ENCODE measurements around the gene NPFFR1. TPM values are rescaled to one million over a fixed set of nuclear protein-coding genes. Genes with fewer than 3 reads are reported as not detected.

NPFFR1 gene
- total RNA-seq, 1 donor from 2014 or later = not detected

DNA sequence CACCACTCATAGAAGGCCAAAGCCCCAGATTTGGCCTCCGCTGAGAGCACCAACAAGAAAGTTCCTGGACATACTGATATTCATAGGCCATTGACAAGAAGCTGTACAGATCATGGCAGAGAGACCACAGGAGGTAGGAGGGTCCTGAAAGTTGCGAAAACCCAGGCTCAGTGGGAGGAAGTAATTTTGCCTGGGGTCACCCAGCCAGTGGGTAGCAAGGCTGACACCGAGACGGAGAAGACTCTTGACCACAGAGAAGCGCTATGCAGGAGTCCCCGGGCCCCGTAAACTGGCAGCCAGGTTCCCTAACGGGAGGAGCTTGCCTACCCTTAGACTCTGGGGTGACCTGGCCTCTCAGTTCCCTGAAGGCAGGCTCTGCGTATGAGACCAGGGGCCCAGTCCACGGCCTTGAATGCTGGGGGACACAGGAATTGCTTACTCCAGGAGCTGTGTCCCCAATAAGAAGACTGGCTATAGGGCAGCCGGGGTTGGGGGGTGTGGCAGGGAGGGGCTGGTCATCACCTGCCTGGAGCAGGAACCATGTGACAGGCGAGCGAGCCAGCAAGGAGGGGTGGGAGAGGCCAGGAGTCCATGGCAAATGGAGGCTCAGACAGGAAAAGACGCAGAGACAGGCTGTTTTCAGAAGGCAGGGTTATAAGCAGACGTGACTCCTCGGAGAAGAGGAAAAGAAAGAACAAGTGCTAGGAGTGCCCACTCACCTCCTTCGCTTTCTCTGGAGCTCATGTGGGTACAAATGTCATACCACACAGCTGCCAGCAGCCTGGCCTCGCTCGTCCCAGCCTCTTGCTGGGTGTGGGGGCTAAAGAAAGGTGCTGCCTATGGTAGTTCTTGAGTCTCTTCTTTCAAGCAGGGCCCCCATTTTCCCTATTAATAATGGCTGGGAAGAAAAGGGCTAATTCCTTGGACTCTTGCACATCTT, 24.6 kb upstream of the NPFFR1 start:
- Histone ChIP-seq H3K79me2 (ENCODE audit: low read depth) (no peaks in the 10 kb centered on the region), H3K36me3 (no peaks in the 10 kb centered on the region), H3K4me3 (no peak overlapping the region), H3K9ac (no peak overlapping the region), H4K20me1 (ENCODE audit: low read depth) (no peaks in the 10 kb centered on the region), H3K4me1 (no peaks in the 10 kb centered on the region), H3K27me3 (no peaks in the 10 kb centered on the region), H3K4me2 (no peak overlapping the region), H3K9me3 (ENCODE audit: low read depth) (no peaks in the 10 kb centered on the region), H2AFZ (replicated peaks) (no peak overlapping the region), H3F3A (ENCODE audit: low read depth) (no peaks in the 10 kb centered on the region), H3K27ac (no peak overlapping the region)
- Mint-ChIP-seq H3K4me3 (no peak overlapping the region), H3K9me3 (no peaks in the 10 kb centered on the region), H3K27me3 (ENCODE audit: insufficient read depth, low read depth) (no peaks in the 10 kb centered on the region), H3K4me1 (no peaks in the 10 kb centered on the region), H3K36me3 (peaks cover 2% of the 10 kb centered on the region), H3K27ac (no peak overlapping the region)
- no peak for TF ChIP-seq EZH2phosphoT487 (IDR thresholded peaks at IDR 0.05)
- TF ChIP-seq, protein P1, sequence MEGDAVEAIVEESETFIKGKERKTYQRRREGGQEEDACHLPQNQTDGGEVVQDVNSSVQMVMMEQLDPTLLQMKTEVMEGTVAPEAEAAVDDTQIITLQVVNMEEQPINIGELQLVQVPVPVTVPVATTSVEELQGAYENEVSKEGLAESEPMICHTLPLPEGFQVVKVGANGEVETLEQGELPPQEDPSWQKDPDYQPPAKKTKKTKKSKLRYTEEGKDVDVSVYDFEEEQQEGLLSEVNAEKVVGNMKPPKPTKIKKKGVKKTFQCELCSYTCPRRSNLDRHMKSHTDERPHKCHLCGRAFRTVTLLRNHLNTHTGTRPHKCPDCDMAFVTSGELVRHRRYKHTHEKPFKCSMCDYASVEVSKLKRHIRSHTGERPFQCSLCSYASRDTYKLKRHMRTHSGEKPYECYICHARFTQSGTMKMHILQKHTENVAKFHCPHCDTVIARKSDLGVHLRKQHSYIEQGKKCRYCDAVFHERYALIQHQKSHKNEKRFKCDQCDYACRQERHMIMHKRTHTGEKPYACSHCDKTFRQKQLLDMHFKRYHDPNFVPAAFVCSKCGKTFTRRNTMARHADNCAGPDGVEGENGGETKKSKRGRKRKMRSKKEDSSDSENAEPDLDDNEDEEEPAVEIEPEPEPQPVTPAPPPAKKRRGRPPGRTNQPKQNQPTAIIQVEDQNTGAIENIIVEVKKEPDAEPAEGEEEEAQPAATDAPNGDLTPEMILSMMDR (IDR thresholded peaks at IDR 0.05) = no peak
- TF ChIP-seq EZH2 (IDR thresholded peaks at IDR 0.05) = no peak
- DNase-seq (ENCODE audit: low spot score) = no peak

DNA sequence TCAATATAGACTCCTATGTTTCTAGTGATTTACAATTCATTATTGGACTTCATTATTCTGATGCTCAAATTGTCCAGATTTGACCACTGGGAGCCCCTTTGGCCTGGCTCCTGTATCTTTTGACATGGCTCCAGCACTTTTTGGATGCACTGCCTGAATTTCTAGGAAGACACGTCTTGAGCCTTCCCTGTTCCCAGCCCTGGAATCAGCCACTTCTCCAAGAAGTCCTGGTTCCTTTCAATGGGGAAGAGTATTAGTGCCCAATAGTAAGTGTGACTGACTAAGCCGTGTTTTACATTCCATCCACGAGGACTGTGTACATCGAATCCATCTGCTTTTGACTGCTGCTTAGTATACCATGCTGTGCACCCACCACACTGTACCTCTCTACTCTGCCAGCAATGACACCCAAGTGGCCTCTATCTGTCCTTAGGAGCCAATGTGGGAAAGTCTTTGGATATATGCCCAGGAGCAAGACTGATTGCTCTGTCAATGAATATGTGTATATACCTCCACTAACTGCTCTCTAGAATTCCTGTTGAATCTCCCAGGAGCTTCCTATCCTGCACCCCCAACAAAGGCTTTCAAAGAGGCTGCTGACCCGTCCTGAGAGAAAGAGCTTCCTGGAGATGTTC, 23.2 kb upstream of the NPFFR1 start:
- peaks cover 2% of the 10 kb centered on the region for H3K36me3 Mint-ChIP-seq
- no peaks in the 10 kb centered on the region for H3K4me1 Mint-ChIP-seq
- H3K4me3 Mint-ChIP-seq = no peak overlapping the region
- DNase-seq (ENCODE audit: low spot score) = no peak
- Histone ChIP-seq H3K27ac (no peak overlapping the region), H2AFZ (replicated peaks) (no peak overlapping the region), H3K79me2 (ENCODE audit: low read depth) (no peaks in the 10 kb centered on the region), H3F3A (ENCODE audit: low read depth) (no peaks in the 10 kb centered on the region), H3K27me3 (no peaks in the 10 kb centered on the region), H4K20me1 (ENCODE audit: low read depth) (no peaks in the 10 kb centered on the region), H3K9ac (no peak overlapping the region), H3K9me3 (ENCODE audit: low read depth) (no peaks in the 10 kb centered on the region), H3K4me2 (no peak overlapping the region), H3K4me3 (no peak overlapping the region), H3K4me1 (no peaks in the 10 kb centered on the region), H3K36me3 (no peaks in the 10 kb centered on the region)
- no peak overlapping the region for H3K27ac Mint-ChIP-seq
- no peaks in the 10 kb centered on the region for H3K9me3 Mint-ChIP-seq
- no peaks in the 10 kb centered on the region for H3K27me3 Mint-ChIP-seq (ENCODE audit: insufficient read depth, low read depth)
- TF ChIP-seq EZH2phosphoT487 (IDR thresholded peaks at IDR 0.05) = no peak
- TF ChIP-seq, protein P1 (IDR thresholded peaks at IDR 0.05) = no peak
- no peak for TF ChIP-seq EZH2 (IDR thresholded peaks at IDR 0.05)

DNA sequence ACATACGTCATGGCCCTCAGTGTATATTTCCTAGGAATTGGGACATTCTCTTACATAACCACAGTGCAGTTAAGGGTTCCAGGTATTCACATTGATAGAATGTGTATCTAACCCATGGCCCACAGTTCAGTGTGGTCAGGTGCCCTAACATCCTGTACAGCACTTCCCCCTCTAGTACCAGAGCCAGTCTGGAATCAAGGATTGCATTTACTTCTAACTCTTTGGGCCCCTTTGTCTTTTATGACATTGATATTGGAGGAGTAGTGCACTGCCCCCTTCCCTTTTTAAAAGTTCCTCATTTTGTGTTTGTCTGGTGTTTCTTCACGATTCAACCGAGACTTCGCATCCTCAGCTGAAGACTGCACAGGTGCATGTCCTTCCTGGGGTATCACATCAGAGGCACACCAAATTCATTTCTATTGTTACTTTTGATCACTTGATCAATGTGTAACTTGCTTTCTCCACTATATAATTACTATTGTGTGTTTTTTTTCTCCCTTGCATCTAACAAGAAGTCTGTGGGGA, 22.4 kb upstream of the NPFFR1 start:
- Histone ChIP-seq H3K4me3 (no peak overlapping the region), H3K36me3 (no peaks in the 10 kb centered on the region), H3K27ac (no peak overlapping the region), H3K4me1 (no peaks in the 10 kb centered on the region), H3K79me2 (ENCODE audit: low read depth) (no peaks in the 10 kb centered on the region), H3K27me3 (no peaks in the 10 kb centered on the region), H4K20me1 (ENCODE audit: low read depth) (no peaks in the 10 kb centered on the region), H3K4me2 (no peak overlapping the region), H3F3A (ENCODE audit: low read depth) (no peaks in the 10 kb centered on the region), H3K9ac (no peak overlapping the region), H2AFZ (replicated peaks) (no peak overlapping the region), H3K9me3 (ENCODE audit: low read depth) (no peaks in the 10 kb centered on the region)
- Mint-ChIP-seq H3K27me3 (ENCODE audit: insufficient read depth, low read depth) (no peaks in the 10 kb centered on the region), H3K4me3 (no peak overlapping the region), H3K27ac (no peak overlapping the region), H3K4me1 (no peaks in the 10 kb centered on the region), H3K36me3 (peaks cover 2% of the 10 kb centered on the region), H3K9me3 (no peaks in the 10 kb centered on the region)
- TF ChIP-seq, protein P1 (IDR thresholded peaks at IDR 0.05) = no peak
- TF ChIP-seq EZH2phosphoT487 (IDR thresholded peaks at IDR 0.05) = no peak
- TF ChIP-seq EZH2 (IDR thresholded peaks at IDR 0.05) = no peak
- DNase-seq (ENCODE audit: low spot score) = no peak

All from neural progenitor cell (in vitro differentiated cells).